ENCODE measurements around the gene RANBP17.

DNA sequence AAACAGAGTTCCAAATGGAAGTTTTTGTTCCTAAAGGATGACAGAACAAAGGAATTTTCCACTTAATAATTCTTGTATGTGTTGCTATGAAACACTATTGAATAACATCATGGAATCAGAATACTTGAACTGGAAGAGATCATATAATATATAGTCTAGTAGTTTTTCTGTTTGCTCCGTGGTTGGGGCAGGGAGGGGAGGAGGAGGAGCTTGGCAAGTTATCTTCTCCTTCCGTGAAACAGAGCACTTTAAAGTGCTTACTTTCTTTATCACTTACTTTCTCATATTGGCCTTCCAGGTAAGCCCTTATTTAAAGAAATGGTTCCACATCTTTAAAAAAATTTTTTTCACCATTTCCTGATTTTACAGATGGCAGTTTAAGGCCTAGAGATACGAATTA is 281.4 kb downstream of the RANBP17 start:
- no peak for TF ChIP-seq LEF1 (IDR thresholded peaks at IDR 0.05; ENCODE audit: borderline replicate concordance)
- TF ChIP-seq TARDBP (IDR thresholded peaks at IDR 0.05): no peak
- no peak for TF ChIP-seq SP1 (IDR thresholded peaks at IDR 0.05)
- TF ChIP-seq, protein P1, sequence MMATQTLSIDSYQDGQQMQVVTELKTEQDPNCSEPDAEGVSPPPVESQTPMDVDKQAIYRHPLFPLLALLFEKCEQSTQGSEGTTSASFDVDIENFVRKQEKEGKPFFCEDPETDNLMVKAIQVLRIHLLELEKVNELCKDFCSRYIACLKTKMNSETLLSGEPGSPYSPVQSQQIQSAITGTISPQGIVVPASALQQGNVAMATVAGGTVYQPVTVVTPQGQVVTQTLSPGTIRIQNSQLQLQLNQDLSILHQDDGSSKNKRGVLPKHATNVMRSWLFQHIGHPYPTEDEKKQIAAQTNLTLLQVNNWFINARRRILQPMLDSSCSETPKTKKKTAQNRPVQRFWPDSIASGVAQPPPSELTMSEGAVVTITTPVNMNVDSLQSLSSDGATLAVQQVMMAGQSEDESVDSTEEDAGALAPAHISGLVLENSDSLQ (IDR thresholded peaks at IDR 0.05): no peak
- no peak for TF ChIP-seq FOXM1 (IDR thresholded peaks at IDR 0.05; ENCODE audit: borderline replicate concordance)
- TF ChIP-seq FOXK2 (IDR thresholded peaks at IDR 0.05): no peak
- TF ChIP-seq L3MBTL2 (conservative IDR thresholded peaks at IDR 0.05): no peak
- TF ChIP-seq NFRKB (IDR thresholded peaks at IDR 0.05): no peak
- TF ChIP-seq BHLHE40 (IDR thresholded peaks at IDR 0.05; ENCODE audit: borderline replicate concordance): no peak

Data from HEK293T (cell line).